Natural killer cell (primary cell): Measurements from ENCODE around the gene MOV10L1. TPM values are rescaled to one million over a fixed set of nuclear protein-coding genes. Genes with fewer than 3 reads are reported as not detected.

Experiments
- ATAC-seq, 3 donors: fragments of 150-1000 bp in 2 of 3; fragments of 200-7000 bp in 1 of 3; cut with Tn5 transposase; 1 replicate in 1 of 3; 2 replicates in 2 of 3; pipeline ENCODE4 v1.10.0; 2021; ENCODE audit warnings: mild to moderate bottlenecking in 2 of 3, moderate library complexity in 2 of 3
- DNase-seq, 2 donors: peaks; one replicate each; pipeline versions ENCODE4 v3.0.0 to v3.0.0-alpha.2; 2013 to 2021; ENCODE audit warnings: mixed read lengths in 1 of 2
- H3K27ac ChIP-seq: one replicate; pipeline ENCODE4 v1.5.1; 2013; ENCODE audit warnings: mild to moderate bottlenecking, low read length
- H3K27me3 ChIP-seq: one replicate; pipeline ENCODE4 v1.6.1; 2013; ENCODE audit warnings: low read length; ENCODE audit not compliant: control insufficient read depth, insufficient read depth
- H3K36me3 ChIP-seq: one replicate; pipeline ENCODE4 v1.6.1; 2013; ENCODE audit warnings: low read length; ENCODE audit not compliant: control insufficient read depth, insufficient read depth
- H3K4me1 ChIP-seq: one replicate; pipeline ENCODE4 v1.6.1; 2013; ENCODE audit warnings: low read length; ENCODE audit not compliant: control insufficient read depth, insufficient read depth
- H3K4me3 ChIP-seq: one replicate; pipeline ENCODE4 v1.5.1; 2013; ENCODE audit warnings: low read length
- H3K9me3 ChIP-seq: one replicate; pipeline ENCODE4 v1.6.1; 2013; ENCODE audit warnings: low read length; ENCODE audit not compliant: control insufficient read depth, insufficient read depth
- H3K27ac Mint-ChIP-seq, 2 donors: one replicate each; pipeline ENCODE4 v1.8.0; 2022; ENCODE audit warnings: mild to moderate bottlenecking in 2 of 2, mixed read lengths in 2 of 2, moderate library complexity in 1 of 2
- H3K27me3 Mint-ChIP-seq, 2 donors: one replicate each; pipeline ENCODE4 v1.8.0; 2022; ENCODE audit warnings: low read depth in 2 of 2, mixed read lengths in 2 of 2
- H3K36me3 Mint-ChIP-seq: one replicate; pipeline ENCODE4 v1.8.0; 2022; ENCODE audit warnings: mixed read lengths
- H3K4me1 Mint-ChIP-seq, 2 donors: one replicate each; pipeline ENCODE4 v1.8.0; 2022; ENCODE audit warnings: mixed read lengths in 2 of 2
- H3K4me3 Mint-ChIP-seq: one replicate; pipeline ENCODE4 v1.8.0; 2022; ENCODE audit warnings: mild to moderate bottlenecking, moderate library complexity, mixed read lengths
- H3K9me3 Mint-ChIP-seq, 2 donors: one replicate each; pipeline ENCODE4 v1.8.0; 2022; ENCODE audit warnings: mixed read lengths in 2 of 2
- CTCF ChIP-seq: fragments of 200-600 bp; IDR thresholded peaks from one replicate; pipeline ENCODE4 v1.8.0; 2022; ENCODE audit warnings: antibody characterized with exemption
- WGBS: methylation state at CpG from one replicate; pipeline ENCODE4 v1.1.7; 2013; ENCODE audit warnings: missing lambda C conversion rate; ENCODE audit not compliant: insufficient coverage; 5-methylcytosine and 5-hydroxymethylcytosine counted together
- intact Hi-C: fragments of 100-400 bp; cut with micrococcal nuclease; formaldehyde crosslinking; loops from one replicate; pipeline ENCODE4 v1.14.2; 2022
- total RNA-seq, 4 donors: library from RNA; stranded (reverse); fragments of 120-200 nt in 1 of 4; gene quantifications; one replicate each; pipeline versions ENCODE4 v1.2.3 to v1.2.4, GENCODE V29; 2013 to 2022

Gene MOV10L1
- total RNA-seq, 3 donors from 2014 or later (not counting 1 experiment from before 2014, with no cell fraction given), result 1.0 to 1.7 TPM; not detected in 1

DNA sequence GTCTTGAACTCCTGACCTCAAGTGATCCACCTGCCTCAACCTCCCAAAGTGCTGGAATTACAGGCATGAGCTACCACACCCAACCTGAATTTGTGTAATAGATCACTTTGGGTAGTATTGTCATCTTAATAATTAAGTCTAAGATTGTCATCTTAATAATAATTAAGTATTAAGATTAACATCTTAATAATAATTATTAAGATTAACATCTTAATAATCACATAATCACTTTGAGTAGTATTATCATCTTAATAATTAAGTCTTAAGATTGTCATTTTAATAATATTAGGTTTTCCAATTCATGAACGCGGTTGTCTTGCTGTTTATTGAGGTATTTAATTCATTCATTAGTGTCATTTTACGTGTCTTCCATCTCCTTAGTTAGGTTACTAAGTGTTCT lies 8.2 kb downstream of the MOV10L1 start:
- Mint-ChIP-seq H3K27ac (no peak overlapping the region), H3K36me3 (no peaks in the 10 kb centered on the region), H3K27me3 (peaks cover 0 to 2% of the 10 kb centered on the region in 2 donors), H3K4me1 (peaks cover 13 to 14% of the 10 kb centered on the region in 2 donors), H3K4me3 (no peak overlapping the region), H3K9me3 (no peaks in the 10 kb centered on the region)
- H3K27ac ChIP-seq, result no peak overlapping the region
- H3K4me1 ChIP-seq, result peaks cover 12% of the 10 kb centered on the region
- H3K9me3 ChIP-seq, result no peaks in the 10 kb centered on the region
- H3K4me3 ChIP-seq, result no peak overlapping the region
- intact Hi-C loops, result no loop called here
- no peaks in the 10 kb centered on the region for H3K36me3 ChIP-seq
- ATAC-seq, result no peak
- no CpG with 5 or more reads among the region's 3 CpGs for WGBS
- H3K27me3 ChIP-seq, result no peaks in the 10 kb centered on the region
- DNase-seq, result no peak
- no peak for TF ChIP-seq CTCF

GRCh38 chr22:50101870-50102565 lies 12.2 kb downstream of the MOV10L1 start:
- peaks cover 30 to 38% of the 10 kb centered on the region in 2 donors for H3K4me1 Mint-ChIP-seq
- H3K4me1 ChIP-seq, result peaks cover 24% of the 10 kb centered on the region
- WGBS, result 49% methylated on average over 10 of the region's 10 CpGs
- no peak for DNase-seq
- H3K9me3 Mint-ChIP-seq, result no peaks in the 10 kb centered on the region
- no peak overlapping the region for H3K27ac ChIP-seq
- no peaks in the 10 kb centered on the region for H3K9me3 ChIP-seq
- no peak overlapping the region for H3K4me3 ChIP-seq
- TF ChIP-seq CTCF, result no peak
- intact Hi-C loops, result loop anchor here (1.0 kb wide), 1 partner anchor 16 kb away; no protein-coding TSS in a partner anchor
- ATAC-seq, result peak; percentile 64 to 76 (median 74)
- no peaks in the 10 kb centered on the region for H3K36me3 ChIP-seq
- H3K27me3 ChIP-seq, result no peaks in the 10 kb centered on the region
- no peaks in the 10 kb centered on the region for H3K36me3 Mint-ChIP-seq
- peak overlapping the region; percentile 35 for H3K4me3 Mint-ChIP-seq
- peaks cover 0 to 2% of the 10 kb centered on the region in 2 donors for H3K27me3 Mint-ChIP-seq
- peak overlapping the region; percentile 66 to 80 for H3K27ac Mint-ChIP-seq

GRCh38 chr22:50102946-50103345 lies 13.1 kb downstream of the MOV10L1 start:
- DNase-seq (no peak), ATAC-seq (peak; percentile 24 to 57 (median 44))
- Mint-ChIP-seq H3K9me3 (no peaks in the 10 kb centered on the region), H3K4me3 (peak overlapping the region; percentile 40), H3K27me3 (peaks cover 0 to 2% of the 10 kb centered on the region in 2 donors), H3K27ac (peak overlapping the region; percentile 66 to 80), H3K4me1 (peaks cover 30 to 38% of the 10 kb centered on the region in 2 donors), H3K36me3 (no peaks in the 10 kb centered on the region)
- H3K27ac ChIP-seq, result no peak overlapping the region
- WGBS, result 31% methylated on average over 11 of the region's 11 CpGs
- H3K4me3 ChIP-seq, result no peak overlapping the region
- H3K4me1 ChIP-seq, result peaks cover 24% of the 10 kb centered on the region
- H3K36me3 ChIP-seq, result no peaks in the 10 kb centered on the region
- TF ChIP-seq CTCF, result no peak
- no peaks in the 10 kb centered on the region for H3K9me3 ChIP-seq
- intact Hi-C loops, result loop anchor here (1.0 kb wide), 1 partner anchor 17 kb away; no protein-coding TSS in a partner anchor
- no peaks in the 10 kb centered on the region for H3K27me3 ChIP-seq
